ENCODE measurements around the gene EIF4A2.
A peak's percentile ranks its signal among the peaks of the same experiment; 100 is the strongest.

The EIF4A2 gene

GRCh38 chr3:186814100-186814499 lies 30.7 kb downstream of the EIF4A2 start:
- TF ChIP-seq ARNTL (CRISPR knock-in tag; IDR thresholded peaks at IDR 0.05; ENCODE audit: borderline replicate concordance, low read depth) (no peak), ISL1 (CRISPR knock-in tag; IDR thresholded peaks at IDR 0.05) (no peak), PATZ1 (CRISPR knock-in tag; IDR thresholded peaks at IDR 0.05; ENCODE audit: borderline replicate concordance) (no peak), ESRRG (CRISPR knock-in tag; IDR thresholded peaks at IDR 0.05) (no peak), ZNF70 (CRISPR knock-in tag; IDR thresholded peaks at IDR 0.05) (no peak), POU6F1 (CRISPR knock-in tag; IDR thresholded peaks at IDR 0.05; ENCODE audit: borderline replicate concordance, low read depth) (no peak), ZNF8 (CRISPR knock-in tag; IDR thresholded peaks at IDR 0.05) (no peak)
- ATAC-seq = no peak

- TF ChIP-seq OSR1 (CRISPR knock-in tag; IDR thresholded peaks at IDR 0.05) = no peak
- TF ChIP-seq ZNF70 (CRISPR knock-in tag; IDR thresholded peaks at IDR 0.05) = no peak
- no peak for TF ChIP-seq ZFP30 (CRISPR knock-in tag; IDR thresholded peaks at IDR 0.05)
- no peak for TF ChIP-seq POU6F1 (CRISPR knock-in tag; IDR thresholded peaks at IDR 0.05; ENCODE audit: borderline replicate concordance, low read depth)
- TF ChIP-seq TSHZ2 (CRISPR knock-in tag; IDR thresholded peaks at IDR 0.05) = no peak
- TF ChIP-seq CSDC2 (CRISPR knock-in tag; IDR thresholded peaks at IDR 0.05) = no peak
- no peak for TF ChIP-seq ZFP3 (CRISPR knock-in tag; IDR thresholded peaks at IDR 0.05)
- TF ChIP-seq CSRNP3 (CRISPR knock-in tag; IDR thresholded peaks at IDR 0.05) = no peak
- ATAC-seq = peak; percentile 56
These were observed 32.1 kb downstream of the EIF4A2 start for GRCh38 chr3:186815435-186815834.

- ATAC-seq = no peak
- TF ChIP-seq ARNTL (CRISPR knock-in tag; IDR thresholded peaks at IDR 0.05; ENCODE audit: borderline replicate concordance, low read depth) (no peak), TCF4 (CRISPR knock-in tag; IDR thresholded peaks at IDR 0.05; ENCODE audit: borderline replicate concordance) (no peak), ZFP3 (CRISPR knock-in tag; IDR thresholded peaks at IDR 0.05) (no peak), ZFP30 (CRISPR knock-in tag; IDR thresholded peaks at IDR 0.05) (no peak), BACH2 (CRISPR knock-in tag; IDR thresholded peaks at IDR 0.05; ENCODE audit: borderline replicate concordance) (no peak), ISL1 (CRISPR knock-in tag; IDR thresholded peaks at IDR 0.05) (no peak), ZNF8 (CRISPR knock-in tag; IDR thresholded peaks at IDR 0.05) (no peak), CSDC2 (CRISPR knock-in tag; IDR thresholded peaks at IDR 0.05) (no peak), GLIS3 (CRISPR knock-in tag; IDR thresholded peaks at IDR 0.05) (no peak), ZC3H10 (CRISPR knock-in tag; IDR thresholded peaks at IDR 0.05) (no peak), SNAI2 (CRISPR knock-in tag; IDR thresholded peaks at IDR 0.05) (no peak), ZNF565 (CRISPR knock-in tag; conservative IDR thresholded peaks at IDR 0.05; ENCODE audit: low read depth) (no peak), PPARA (CRISPR knock-in tag; IDR thresholded peaks at IDR 0.05; ENCODE audit: borderline replicate concordance) (no peak)
These were observed 35.1 kb downstream of the EIF4A2 start for GRCh38 chr3:186818516-186818915.

All from SK-N-SH treated with all-trans-retinoic acid at 6 μM for 48 hours (cell line).